Panc1 (cell line): Measurements from ENCODE around the gene TBC1D8B.
A peak's percentile ranks its signal among the peaks of the same experiment; 100 is the strongest.

Source experiments
- CTCF ChIP-seq: fragments of 450-650 bp; IDR thresholded peaks from 2 replicates; pipeline ENCODE4 v1.5.1; 2017; ENCODE audit warnings: mild to moderate bottlenecking
- SIN3A ChIP-seq: IDR thresholded peaks from 2 replicates; pipeline ENCODE4 v1.6.1; 2012; ENCODE audit warnings: low read depth, mild to moderate bottlenecking, low read length, moderate library complexity, borderline replicate concordance; ENCODE audit not compliant: insufficient read depth
- TCF7L2 ChIP-seq: IDR thresholded peaks from 2 replicates; pipeline ENCODE4 v1.6.1; 2011; ENCODE audit warnings: mild to moderate bottlenecking, low read depth, low read length, inconsistent platforms

GRCh38 chrX:106898462-106898861 lies 96.0 kb downstream of the TBC1D8B start:
- no peak for TF ChIP-seq SIN3A
- TF ChIP-seq CTCF, result peak; percentile 65
- TF ChIP-seq TCF7L2, result no peak
